ENCODE data around the gene NPPB. TPM values are rescaled to one million over a fixed set of nuclear protein-coding genes. Genes with fewer than 3 reads are reported as not detected.

The NPPB gene
- total RNA-seq, 1 donor from 2014 or later = not detected

DNA sequence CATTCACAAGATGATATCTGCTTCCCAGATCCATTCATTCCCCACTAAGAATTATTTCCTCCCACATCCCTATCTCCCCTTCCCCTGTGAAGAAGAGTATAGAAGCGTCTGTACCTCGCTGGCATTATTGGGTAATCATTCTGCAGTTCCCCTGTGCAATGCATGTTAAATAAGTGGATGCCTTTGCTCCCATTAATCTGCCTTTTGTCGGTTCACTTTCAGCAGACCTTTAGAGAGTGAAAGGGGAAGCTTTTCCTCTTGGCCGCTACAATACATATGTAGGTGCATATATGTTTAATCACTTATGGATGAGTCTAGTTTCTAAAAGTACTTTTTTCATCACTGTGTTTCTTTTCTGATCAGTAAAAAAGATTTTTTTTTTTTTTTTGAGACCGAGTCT, 45.7 kb downstream of the NPPB start:
- no peak overlapping the region for H3K27ac Mint-ChIP-seq (ENCODE audit: unreplicated experiment)
- H3K36me3 Mint-ChIP-seq (ENCODE audit: low read depth) = peaks cover 24% of the 10 kb centered on the region
- peaks cover 16% of the 10 kb centered on the region for H3K4me1 Mint-ChIP-seq (ENCODE audit: low read depth)
- DNase-seq (ENCODE audit: low spot score) = no peak
- H3K4me3 Mint-ChIP-seq (ENCODE audit: unreplicated experiment) = no peak overlapping the region
- no peak for TF ChIP-seq CTCF (IDR thresholded peaks at IDR 0.05)
- H3K9me3 Mint-ChIP-seq (ENCODE audit: low read depth) = no peaks in the 10 kb centered on the region
- no peaks in the 10 kb centered on the region for H3K27me3 Mint-ChIP-seq (ENCODE audit: low read depth)

Other genes with a start within 250 kb of the NPPB start
- gene FBXO2, start 204.5 kb downstream of the NPPB start, total RNA-seq = 1.2 to 1.6 TPM (median 1.2 TPM) in 3 replicates
- gene FBXO44, start 204.1 kb downstream of the NPPB start, total RNA-seq = 15.7 to 17.5 TPM (median 16.5 TPM) in 3 replicates
- gene FBXO6, start 194.7 kb downstream of the NPPB start, total RNA-seq = 8.5 to 10.1 TPM (median 9.2 TPM) in 3 replicates
- gene MAD2L2, start 177.8 kb downstream of the NPPB start, total RNA-seq = 31.8 to 33.6 TPM (median 32.1 TPM) in 3 replicates
- 0.17 to 0.29 TPM (median 0.18 TPM) in 3 replicates for gene DRAXIN, start 167.2 kb downstream of the NPPB start, total RNA-seq
- gene AGTRAP, start 122.8 kb downstream of the NPPB start, total RNA-seq = 19.8 to 25.5 TPM (median 23.8 TPM) in 3 replicates
- 0.36 TPM in 1 of 3 replicates, not detected in the others for gene C1orf167, start 96.8 kb downstream of the NPPB start, total RNA-seq
- 18.2 to 23.3 TPM (median 22.3 TPM) in 3 replicates for gene MTHFR, start 53.0 kb downstream of the NPPB start, total RNA-seq
- gene CLCN6, start 52.8 kb downstream of the NPPB start, total RNA-seq = 20.7 to 22.2 TPM (median 21.7 TPM) in 3 replicates
- gene NPPA, start 11.2 kb downstream of the NPPB start, total RNA-seq = not detected in 3 replicates
- 46.3 to 51.4 TPM (median 47.6 TPM) in 3 replicates for gene KIAA2013, start 67.5 kb upstream of the NPPB start, total RNA-seq
- 344 to 509 TPM (median 477 TPM) in 3 replicates for gene PLOD1, start 75.8 kb upstream of the NPPB start, total RNA-seq
- 53.1 to 68.8 TPM (median 56.6 TPM) in 3 replicates for gene MFN2, start 121.5 kb upstream of the NPPB start, total RNA-seq
- gene MIIP, start 160.6 kb upstream of the NPPB start, total RNA-seq = 14.5 to 17.8 TPM (median 17.7 TPM) in 3 replicates
- gene TNFRSF8, start 204.4 kb upstream of the NPPB start, total RNA-seq = not detected in 3 replicates

Measured in chondrocyte (in vitro differentiated cells).